Gastrocnemius medialis (tissue), 4 donors: Measurements from ENCODE around the gene FFAR3.

Experiments
- CTCF ChIP-seq, 5 experiments: fragments of 450-650 bp in 3 of 5; fragments of 200-600 bp in 2 of 5; sonication (generic) in 2 of 5; IDR thresholded peaks in 4 of 5; conservative IDR thresholded peaks in 1 of 5; 1 replicate in 4 of 5; 2 replicates in 1 of 5; pipeline ENCODE4 v1.5.1; 2016 to 2019; ENCODE audit warnings: antibody characterized with exemption in 5 of 5, mild to moderate bottlenecking in 3 of 5, moderate library complexity in 3 of 5
- POLR2A ChIP-seq, 2 donors: fragments of 450-650 bp; IDR thresholded peaks; one replicate each; pipeline ENCODE4 v1.6.1; 2017; ENCODE audit warnings: antibody characterized with exemption in 2 of 2, mild to moderate bottlenecking in 2 of 2, moderate library complexity in 2 of 2

- TF ChIP-seq CTCF (IDR thresholded peaks at IDR 0.05 in 4 of 5, conservative IDR thresholded peaks at IDR 0.05 in 1 of 5) (no peak), POLR2A (IDR thresholded peaks at IDR 0.05) (no peak)
These were observed 12.5 kb downstream of the FFAR3 start, which contains the start of gene GPR42 for GRCh38 chr19:35370722-35371121.
